ENCODE data around the gene ACOXL.
"Not testable (repeated sequence)": the region's sequence is repeated elsewhere in the genome, so short reads cannot be mapped to it uniquely, and the experiment has no call there.

ACOXL gene

DNA sequence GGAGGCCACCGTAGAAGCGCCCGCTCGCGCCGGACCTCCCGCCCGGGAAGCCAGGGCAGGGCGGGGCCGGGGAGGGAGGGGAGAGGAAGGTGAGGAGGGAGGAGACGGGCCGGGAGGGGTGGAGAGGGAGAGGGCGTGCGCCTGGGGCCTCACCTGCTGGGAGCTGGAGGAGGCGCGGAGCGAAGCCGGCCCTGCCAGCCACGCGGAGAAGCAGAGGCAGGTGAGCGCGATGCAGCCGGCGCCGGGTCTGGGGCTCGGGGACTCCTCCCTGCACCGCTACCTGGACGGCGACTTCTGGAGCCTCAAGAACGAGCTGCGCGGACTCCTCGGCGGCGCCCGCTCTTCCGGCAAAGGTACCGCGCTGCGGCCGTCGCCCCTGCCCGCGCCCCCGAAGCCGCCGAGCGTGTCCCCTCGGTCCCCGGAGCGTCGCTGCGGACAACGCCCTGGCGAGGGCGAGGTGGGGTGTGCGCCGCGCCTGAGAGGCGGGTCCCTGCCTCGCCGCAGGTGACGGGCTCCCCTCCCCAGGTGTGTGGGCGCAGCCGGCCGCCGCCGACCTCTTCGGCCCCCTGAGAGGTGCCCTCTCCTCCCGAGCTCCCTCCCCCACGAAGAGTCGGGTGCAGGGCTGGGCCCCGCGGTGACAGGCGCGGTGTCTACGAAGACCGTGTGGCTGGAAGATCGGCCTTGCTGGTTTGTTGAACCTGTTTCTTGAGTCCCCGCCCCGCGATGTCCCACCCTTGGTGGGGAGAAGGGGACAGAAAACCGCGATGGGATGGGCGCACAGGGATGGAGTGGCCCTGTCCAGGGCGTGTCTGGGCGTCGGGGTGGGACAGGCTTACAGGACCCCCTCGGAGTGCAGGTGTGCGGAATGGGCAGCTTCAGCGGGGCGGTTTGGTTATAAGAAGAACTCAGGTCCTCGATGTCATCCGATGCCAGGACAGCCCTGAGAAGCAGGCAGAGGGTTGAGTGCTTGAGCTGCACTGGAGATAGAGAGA lies at the start of gene ACOXL:
TSS of gene ACOXL (plus strand) at position 152 of the 992 bp plus-strand sequence. CDS start 35,817 bp downstream, outside the sequence.
- no peak for DNase-seq

DNA sequence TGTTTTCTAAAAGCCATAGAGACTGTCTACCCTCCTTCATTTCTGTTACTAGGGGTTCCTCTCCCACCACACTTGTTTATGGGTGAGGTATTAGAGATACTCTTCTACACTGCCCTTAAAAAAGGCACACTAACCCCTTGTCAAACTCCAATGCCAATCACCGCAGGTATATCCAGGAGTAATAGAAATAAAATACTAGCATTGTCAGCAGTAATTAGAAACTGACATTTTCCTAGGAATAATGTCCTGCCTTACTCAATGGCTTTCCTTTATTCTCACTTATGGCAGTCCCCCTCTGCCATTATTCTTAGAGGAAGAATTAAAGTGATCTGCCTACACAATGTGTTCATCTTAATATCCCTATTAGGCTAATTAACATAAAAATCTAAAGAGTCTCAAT lies 49.5 kb upstream of the ACOXL start:
- no peak for DNase-seq

DNA sequence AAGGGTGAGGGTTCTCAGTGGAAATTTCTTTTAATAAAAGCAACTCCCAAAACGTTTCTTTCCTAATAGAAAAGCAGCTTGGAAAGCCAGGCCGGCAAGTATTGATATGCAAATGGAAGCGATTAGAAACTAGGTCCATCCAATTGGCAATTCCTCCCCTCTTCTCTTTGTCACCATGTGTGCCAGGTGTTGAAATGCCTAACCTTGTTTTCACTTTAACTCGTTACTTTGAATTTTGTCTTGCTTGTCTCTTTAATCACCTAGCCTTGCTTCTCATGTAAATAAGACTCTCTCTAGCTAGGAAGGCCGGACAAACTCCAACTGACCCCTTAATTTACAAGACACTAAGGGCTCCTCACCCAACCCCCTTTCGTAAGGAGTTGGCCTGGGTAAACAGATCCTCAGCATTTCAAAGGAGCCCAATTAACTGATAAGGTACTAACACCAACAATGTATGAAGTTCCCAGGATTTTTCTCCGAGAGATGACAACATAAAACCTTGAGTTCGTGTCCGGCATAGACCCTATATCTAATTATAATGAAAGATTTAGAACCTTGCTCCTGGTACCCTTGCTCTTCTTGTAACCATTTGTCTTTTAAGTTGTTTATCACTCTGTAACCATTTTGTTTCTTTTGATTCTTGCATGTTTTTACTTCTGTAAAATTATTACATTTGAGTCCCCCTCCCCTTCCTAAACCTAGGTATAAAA lies 44.4 kb upstream of the ACOXL start:
- not testable (repeated sequence) for DNase-seq

DNA sequence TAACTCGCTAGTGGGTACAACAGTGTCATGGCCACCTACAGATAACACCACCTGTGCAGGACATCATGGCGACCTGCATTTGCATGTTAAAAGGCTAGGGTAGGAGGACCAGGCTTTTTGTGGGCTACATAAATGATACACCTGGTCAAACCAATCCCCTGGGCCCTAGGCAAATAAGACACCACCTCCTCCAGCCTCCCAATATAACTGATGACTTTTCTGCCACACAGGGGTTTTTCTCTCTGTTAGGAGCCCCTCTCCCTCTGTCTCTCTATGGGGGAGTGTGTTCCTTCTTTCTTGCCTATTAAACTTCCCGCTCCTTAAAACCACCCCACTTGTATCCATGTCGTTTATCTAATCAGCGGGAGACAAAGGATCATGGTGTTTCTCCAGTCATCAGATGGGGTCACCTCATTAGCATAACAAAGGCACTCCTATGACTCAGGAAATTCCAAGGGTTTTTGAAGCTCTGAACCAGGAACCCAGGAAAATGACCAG lies 43.7 kb upstream of the ACOXL start:
- DNase-seq: no peak

DNA sequence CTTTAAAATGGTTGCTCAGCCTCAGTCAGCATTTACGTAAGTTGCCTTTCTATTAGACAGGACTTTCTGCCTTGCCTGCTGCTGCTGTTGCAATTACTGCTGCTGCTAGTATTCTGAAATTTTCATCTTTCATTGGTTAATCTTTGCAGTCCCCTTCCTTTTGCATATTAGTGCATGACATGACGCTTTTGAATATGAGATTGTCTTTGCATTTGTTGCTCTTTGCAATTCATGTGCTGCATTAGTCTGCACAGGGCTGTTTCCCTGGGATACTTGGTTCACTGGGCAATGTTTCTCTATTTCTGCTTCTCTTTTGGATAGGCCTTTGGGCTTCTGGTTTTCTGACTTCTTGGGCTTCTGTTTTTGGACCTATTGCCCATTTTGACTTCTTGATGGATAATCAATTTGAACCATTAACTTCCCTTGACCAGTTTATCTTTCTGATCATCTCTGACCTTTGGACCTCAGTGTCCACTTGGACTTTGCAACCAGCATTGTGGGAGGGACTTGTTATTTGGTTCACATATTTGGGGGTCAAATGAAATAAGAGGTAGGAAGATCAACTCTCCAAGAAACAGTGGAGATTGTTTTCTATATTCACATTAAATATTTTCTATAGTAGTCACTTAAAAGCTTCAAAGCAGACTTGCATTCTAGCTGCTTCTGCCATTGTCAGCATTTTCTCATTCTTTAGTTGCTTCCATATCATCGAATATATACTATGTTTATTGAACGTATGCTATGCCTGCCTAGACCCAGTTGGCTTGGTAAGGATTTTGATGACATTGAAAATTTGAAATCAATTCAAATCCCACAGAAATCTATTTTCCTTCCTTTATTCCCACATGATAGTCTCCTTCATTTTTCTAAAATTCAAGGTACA lies 42.0 kb upstream of the ACOXL start:
- no peak for DNase-seq

DNA sequence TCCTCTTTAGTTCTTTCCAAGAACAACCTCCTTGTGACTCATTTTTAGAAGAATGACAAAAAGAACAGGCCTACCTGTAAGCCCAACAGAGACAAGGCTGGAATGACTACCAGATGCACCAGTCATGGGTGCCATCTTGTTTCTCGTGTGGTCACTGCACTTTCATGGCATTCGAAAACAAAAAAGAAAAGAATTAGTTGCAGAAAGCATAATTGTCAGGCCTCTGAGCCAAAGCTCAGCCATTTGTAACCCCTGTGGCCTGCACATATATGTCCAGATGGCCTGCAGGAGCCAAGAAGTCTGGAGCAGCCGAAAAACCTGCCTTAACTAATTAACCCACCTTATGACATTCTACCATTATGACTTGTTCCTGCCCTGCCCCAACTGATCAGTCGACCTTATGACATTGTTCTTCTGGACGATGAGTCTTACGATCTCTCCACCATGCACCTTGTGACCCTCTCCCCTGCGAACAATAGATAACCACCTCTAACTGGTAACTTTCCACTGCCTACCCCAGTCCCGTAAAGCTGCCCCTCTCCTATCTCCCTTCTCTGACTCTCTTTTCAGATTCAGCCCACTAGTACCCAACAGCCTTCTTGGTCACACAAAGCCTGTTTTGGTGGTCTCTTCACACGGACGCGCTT lies 40.6 kb upstream of the ACOXL start:
- DNase-seq: no peak

DNA sequence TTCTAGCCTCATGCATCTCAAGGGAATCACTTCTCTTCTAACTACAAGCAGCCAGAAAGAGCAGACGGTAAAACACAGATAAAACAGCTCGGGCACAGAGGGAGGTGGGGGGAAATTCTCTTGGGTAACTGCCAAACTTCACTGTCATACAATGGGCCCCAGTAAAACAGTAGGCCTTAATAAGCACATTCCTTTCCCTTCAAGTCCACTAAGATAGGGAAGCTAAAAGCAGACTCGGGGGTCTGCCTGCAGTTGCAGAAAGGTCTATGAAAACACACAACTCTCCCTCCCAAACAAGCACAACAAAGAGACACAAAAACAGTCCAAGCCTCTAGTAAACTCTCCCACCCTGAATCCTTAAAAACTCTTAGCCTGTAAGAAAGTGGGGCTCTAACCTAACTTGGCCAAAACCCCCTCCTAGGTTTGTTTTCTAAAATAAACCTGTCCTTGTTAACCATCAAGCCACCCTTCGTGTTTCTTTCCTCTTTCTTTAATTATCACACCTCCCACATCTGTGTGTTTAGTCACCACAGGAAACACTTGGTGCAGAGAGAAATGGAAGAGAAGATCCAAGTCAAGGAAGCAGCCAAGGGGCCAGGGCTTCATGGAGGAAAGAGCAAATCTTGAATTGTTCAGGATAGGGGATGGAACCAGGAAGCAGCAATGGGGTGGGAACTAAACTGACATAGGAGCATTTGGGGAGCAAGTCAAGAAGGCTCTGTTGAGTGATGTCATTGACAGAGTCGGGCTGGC lies 37.1 kb upstream of the ACOXL start:
- not testable (repeated sequence) for DNase-seq

DNA sequence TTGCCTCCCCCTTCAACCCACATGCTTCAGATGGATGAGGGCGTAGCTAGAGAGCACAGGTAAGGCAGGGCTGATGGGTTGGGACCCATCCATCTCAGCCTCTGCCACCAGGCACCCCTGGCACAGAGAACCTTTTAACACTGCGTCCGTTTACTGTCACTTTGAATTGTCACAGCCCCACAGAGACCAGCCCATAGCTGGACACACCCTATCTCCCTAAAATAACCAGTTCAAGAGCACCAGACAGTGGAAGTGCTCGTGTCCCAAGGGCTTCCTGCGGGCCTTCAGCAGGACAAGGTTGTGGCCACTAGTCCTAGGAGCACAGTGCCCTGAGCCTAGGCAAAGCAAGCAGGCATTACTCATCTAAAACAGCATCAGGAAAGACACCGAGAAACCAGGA lies 34.1 kb upstream of the ACOXL start:
- not testable (repeated sequence) for DNase-seq

DNA sequence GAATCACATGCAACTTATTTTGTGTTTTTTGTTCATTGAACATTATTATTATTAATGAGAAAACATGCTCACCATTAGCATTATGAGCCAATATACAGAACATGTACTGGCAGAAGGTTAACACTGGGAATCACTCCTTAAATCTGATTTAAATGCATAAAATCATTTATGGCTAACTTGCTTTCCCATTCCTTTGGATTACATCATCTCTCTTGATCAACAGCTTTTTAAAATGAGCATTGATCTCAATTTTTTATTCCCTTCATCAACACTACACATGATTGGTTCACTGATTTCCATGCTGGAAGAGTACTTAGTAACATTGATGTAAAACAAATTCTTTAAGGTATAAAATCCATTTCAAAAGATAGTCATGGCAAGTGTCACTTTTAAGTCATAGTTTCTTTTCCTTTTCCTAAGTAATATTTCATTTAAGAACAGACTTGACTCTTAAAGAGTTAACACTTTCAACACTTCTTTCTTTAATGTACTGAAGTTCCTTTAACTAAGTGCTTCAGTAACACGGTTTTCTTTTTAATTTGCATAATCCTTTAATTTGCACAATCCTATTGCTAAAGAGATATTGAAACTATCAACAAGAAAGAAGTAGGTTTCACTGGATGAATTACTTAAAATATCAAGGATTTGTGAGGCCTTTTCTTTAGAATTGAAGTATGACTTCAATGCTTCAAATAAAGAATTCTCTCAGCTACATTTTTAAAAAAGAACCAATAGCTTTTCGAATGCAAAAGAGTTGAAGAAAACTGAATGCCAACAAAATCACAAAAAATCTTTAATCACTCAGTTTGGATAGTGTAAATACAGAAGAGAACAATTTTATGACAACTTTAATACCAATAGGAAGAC lies 29.6 kb upstream of the ACOXL start:
- DNase-seq: peak; percentile 54

DNA sequence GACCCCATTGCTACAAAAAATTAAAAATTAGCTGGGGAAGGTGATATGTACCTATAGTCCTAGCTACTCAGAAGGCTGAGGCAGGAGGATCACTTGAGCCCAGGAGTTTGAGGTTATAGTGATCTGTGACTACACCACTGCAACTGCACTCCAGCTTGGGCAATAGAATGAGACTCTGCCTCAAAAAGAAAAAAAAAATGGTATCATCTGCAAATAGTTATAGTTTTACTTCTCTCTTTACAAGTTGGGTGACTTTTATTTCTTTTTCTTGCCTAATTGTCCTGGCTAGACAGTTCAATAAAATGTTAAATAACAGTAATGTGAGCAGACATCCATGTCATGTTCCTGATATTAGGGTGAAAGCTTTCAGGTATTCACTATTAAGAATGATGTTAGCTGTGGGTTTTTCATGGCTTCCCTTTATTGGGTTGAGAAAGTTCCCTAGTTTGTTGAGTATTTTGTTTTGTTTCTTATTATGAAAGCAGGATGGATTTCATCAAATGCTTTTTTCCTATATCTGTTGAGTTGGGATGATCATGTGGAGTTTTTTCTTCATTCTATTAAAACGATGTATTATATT lies 24.9 kb upstream of the ACOXL start:
- peak; percentile 28 for DNase-seq

DNA sequence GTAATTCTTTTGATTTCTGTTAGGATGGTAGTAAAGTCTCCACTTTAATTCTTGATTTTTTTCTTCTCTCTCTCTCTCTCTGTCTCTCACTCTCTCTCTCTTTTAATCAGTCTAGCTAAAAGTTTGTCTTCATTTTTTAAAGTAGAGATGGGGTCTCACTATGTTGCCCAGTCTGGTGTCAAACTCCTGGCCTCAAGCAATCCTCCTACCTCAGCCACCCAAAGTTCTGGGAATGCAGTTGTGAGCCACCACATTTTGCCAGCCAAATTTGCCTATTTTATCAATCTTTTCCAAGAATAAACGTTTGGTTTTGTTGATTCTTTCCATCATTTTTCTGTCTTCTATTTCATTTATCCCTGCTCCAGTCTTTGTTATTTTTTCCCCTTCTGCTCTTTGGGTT lies 23.9 kb upstream of the ACOXL start:
- no peak for DNase-seq

DNA sequence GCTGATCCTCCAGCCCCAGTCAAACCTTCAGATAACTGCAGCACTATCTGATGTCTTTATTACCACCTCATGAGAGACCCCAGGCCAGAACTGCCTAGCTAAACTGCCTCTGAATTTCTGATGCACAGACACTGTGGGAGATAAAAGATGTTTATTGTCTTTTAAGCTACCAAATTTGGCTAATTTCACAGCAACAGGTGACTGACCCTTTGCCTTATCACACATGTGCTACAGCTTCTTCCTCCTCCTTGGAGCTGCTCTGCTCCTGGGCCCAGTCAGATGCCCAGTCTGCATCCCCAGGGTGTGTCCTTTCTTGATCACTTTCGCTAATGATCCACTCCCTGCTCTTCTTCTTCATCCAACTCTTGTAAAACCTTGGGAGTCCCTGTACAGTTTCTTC lies 19.6 kb upstream of the ACOXL start:
- no peak for DNase-seq

DNA sequence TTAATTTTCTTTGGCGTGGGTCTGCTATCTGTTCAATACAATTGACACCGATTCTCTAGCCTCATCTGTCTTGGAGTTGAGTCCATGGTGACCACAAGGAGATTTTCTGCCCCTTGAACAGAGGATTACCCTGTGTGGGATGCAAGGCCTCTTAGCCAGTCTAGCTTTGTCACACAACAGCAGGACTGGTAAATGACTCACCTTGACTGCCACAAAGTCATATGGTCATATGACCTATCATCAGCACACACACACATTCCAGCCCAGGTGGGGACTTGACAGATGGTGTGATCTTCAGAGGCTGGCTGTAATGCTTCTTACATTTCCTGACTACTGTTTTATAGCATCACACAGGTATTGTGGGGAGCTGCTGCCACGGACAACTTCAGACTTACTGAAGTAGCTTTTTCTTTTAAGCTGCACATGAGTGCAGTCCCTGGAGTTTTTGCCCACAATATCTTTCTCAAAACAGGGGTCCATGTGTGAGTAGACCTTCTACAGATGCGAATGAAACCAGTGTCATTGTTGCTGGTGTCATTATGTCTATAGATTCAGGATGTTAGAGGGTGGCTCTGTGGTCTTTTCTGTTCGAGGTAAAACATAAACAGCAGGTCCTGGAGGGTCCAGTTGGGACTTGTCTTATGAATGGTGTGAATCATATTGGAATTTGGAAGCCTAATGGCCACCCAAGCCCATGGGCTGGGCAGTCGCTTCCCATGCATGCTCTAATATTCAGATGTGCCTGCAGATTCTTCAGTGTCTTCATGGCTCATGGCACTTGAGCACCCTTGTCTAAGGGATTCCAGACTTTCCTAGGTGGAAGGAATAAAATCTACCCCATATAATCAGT lies 18.6 kb upstream of the ACOXL start:
- no peak for DNase-seq

DNA sequence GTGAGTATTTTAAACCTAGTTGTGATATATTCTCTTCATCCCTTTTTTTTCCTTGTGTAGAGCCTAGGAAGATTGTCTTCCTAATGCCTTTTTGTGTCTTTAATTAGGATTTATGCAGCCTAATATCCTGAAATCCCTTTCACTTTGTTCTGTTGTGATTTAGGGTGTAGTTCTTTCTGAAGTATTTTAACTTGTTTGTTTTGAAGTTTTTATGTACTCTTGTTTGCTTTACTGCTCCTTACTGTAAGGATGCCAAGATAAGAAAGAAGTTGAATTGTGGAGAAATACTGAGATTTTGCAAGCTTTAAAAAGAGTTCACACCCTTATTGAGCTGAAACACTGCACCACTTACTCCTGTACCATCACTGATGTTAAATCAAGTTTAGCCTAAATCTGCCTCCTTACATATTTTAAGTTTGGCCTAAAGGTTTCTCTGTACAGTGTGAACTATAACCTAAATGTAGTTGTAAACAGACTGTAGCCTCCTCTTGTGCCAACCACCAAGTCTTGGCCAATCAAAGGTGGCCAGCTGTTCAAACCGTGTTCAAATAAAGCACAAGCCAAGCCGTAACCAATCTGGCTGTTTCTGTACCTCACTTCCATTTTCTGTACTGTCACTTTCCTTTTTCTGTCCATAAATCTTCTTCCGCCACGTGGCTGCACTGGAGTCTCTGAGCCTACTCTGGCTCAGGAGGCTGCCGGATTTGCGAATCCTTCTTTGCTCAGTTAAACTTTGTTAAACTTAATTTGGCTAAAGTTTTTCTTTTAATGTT lies 17.7 kb upstream of the ACOXL start:
- peak; percentile 35 for DNase-seq

DNA sequence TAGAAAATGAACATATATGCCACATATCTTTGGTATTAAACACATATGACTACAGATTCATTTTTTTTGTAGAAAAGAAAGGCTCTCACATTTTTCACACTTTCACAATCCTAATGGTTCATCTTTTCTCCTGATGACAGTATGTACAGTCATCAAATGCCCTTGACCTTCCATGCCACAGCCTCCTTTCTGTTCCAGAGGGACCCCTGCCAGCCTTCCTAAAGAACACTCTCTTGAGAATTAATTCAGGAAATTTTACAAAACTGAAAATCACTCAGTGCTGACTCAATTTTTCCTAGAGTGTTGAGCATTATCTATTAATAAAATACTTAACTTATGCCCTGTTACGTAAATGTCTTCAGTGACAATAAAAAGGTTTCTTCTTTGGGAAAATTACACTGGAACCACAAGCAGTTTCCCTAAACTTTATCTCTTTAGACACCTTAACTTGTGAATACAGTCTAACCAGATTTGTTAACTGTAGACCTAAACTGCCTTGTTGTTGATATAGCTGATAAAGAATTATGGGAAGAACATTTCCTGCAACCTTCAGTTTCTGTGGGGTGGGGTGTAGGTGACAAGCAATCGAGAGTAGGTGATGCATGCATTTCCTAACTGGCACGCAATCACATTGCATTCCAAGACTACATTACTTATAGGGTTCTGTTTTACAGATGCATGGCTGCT lies 15.3 kb upstream of the ACOXL start:
- peak; percentile 36 for DNase-seq

DNA sequence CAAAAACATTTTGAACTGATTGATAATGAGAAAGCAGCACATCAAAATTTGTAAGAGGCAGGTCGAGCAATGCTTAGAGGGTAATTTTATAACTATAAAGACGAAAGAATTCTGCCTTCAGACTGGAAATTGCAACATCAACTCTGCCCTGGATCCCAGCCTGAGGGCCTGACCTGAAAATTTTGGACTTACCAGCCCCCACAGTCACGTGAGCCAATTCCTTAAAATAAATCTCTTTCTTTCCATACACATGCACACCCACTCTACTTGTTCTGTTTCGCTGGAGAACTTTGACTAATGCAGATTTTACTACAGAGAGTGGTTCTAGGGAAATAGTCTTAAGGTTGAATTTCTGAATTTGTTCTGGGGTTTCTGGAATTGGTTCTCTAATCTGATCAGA lies 14.6 kb upstream of the ACOXL start:
- no peak for DNase-seq

DNA sequence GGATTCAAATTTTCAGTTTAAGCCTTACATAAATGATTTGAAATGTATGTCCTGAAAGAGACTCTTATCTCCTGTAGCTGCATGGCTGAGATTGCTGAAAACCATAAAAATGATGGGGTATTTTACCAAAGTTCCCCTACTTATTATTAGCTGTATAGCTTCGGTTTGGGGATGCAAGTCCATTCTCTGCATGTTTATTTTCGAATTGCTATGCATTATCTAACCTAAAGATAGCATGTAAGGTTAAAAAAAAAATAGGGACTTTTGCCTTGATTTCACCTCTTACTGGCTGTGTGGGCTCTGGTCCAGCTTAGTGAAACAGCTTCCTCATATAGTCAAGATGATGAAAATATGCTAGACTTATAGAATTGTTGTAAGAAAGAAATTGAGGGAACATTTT lies 14.0 kb upstream of the ACOXL start:
- no peak for DNase-seq

DNA sequence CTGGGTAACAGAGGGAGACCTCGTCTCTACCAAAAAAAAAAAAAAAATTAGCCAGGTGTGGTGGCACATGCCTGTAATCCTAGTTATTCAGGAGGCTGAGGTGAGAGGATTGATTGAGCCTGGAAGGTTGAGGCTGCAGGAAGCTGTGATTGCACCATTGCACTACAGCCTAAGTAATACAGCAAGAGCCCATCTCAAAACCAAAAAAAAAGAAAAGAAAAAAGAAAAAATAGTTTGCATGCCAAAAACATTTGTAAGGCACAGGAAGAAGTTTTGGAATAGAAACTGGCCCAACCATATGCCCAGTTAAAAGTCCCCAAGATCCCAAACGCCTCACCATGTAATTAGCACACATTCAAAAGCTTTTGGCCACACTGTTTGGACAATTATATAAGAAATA lies 13.4 kb upstream of the ACOXL start:
- no peak for DNase-seq

Data from suppressor macrophage treated with lipopolysaccharide for 4 hours (primary cell).